ENCODE data around the gene CYP3A5.
A peak's percentile ranks its signal among the peaks of the same experiment; 100 is the strongest.
"Not testable (repeated sequence)": the region's sequence is repeated elsewhere in the genome, so short reads cannot be mapped to it uniquely, and the experiment has no call there.

CYP3A5 gene

GRCh38 chr7:99679400-99680191 lies at the start of gene CYP3A5:
Gene CYP3A5 (minus strand): TSS chr7:99679996. CDS start chr7:99679896, 100 bp downstream.
- no peak for DNase-seq (ENCODE audit: low spot score)

GRCh38 chr7:99728615-99729014 lies 48.8 kb upstream of the CYP3A5 start:
- DNase-seq (ENCODE audit: low spot score): no peak

GRCh38 chr7:99723201-99723600 lies 43.4 kb upstream of the CYP3A5 start:
- not testable (repeated sequence) for DNase-seq (ENCODE audit: low spot score)

GRCh38 chr7:99720800-99721595 lies 41.2 kb upstream of the CYP3A5 start:
- DNase-seq (ENCODE audit: low spot score): no peak

- DNase-seq (ENCODE audit: low spot score): no peak
These were observed 40.4 kb upstream of the CYP3A5 start for GRCh38 chr7:99719996-99720769.

GRCh38 chr7:99713995-99714570 lies 34.3 kb upstream of the CYP3A5 start:
- no peak for DNase-seq (ENCODE audit: low spot score)

GRCh38 chr7:99709838-99710578 lies 30.2 kb upstream of the CYP3A5 start:
- DNase-seq (ENCODE audit: low spot score): no peak

- no peak for DNase-seq (ENCODE audit: low spot score)
These were observed 29.5 kb upstream of the CYP3A5 start for GRCh38 chr7:99709260-99709659.

GRCh38 chr7:99707096-99707495 lies 27.3 kb upstream of the CYP3A5 start:
- no peak for DNase-seq (ENCODE audit: low spot score)

- no peak for DNase-seq (ENCODE audit: low spot score)
These were observed 20.1 kb upstream of the CYP3A5 start for GRCh38 chr7:99699946-99700345.

- not testable (repeated sequence) for DNase-seq (ENCODE audit: low spot score)
These were observed 19.3 kb upstream of the CYP3A5 start for GRCh38 chr7:99698867-99699730.

- no peak for DNase-seq (ENCODE audit: low spot score)
These were observed 15.1 kb upstream of the CYP3A5 start for GRCh38 chr7:99694912-99695304.

- no peak for DNase-seq (ENCODE audit: low spot score)
These were observed 14.6 kb upstream of the CYP3A5 start for GRCh38 chr7:99694201-99694911.

- peak; percentile 62 for DNase-seq (ENCODE audit: low spot score)
These were observed 13.8 kb upstream of the CYP3A5 start for GRCh38 chr7:99693427-99694200.

- DNase-seq (ENCODE audit: low spot score): no peak
These were observed 13.3 kb upstream of the CYP3A5 start for GRCh38 chr7:99693100-99693426.

GRCh38 chr7:99692563-99692962 lies 12.8 kb upstream of the CYP3A5 start:
- not testable (repeated sequence) for DNase-seq (ENCODE audit: low spot score)

GRCh38 chr7:99691658-99692057 lies 11.9 kb upstream of the CYP3A5 start:
- DNase-seq (ENCODE audit: low spot score): not testable (repeated sequence)

- DNase-seq (ENCODE audit: low spot score): not testable (repeated sequence)
These were observed 11.1 kb upstream of the CYP3A5 start for GRCh38 chr7:99690918-99691317.
